OCI-LY3 (cell line): ENCODE measurements around the gene NRGN.

ENCODE experiments used
- EZH2phosphoT487 ChIP-seq: fragments of 200-600 bp; shearing (Covaris generic); IDR thresholded peaks from 2 replicates; pipeline ENCODE4 v1.6.1; 2018; ENCODE audit warnings: antibody characterized with exemption, mixed run types, low read depth
- TF ChIP-seq, protein P1 (sequence below): fragments of 200-600, 300-600 bp; sonication (generic); IDR thresholded peaks from 2 replicates; pipeline ENCODE4 v1.5.1; 2014; ENCODE audit warnings: antibody characterized with exemption, low read length, low read depth

DNA sequence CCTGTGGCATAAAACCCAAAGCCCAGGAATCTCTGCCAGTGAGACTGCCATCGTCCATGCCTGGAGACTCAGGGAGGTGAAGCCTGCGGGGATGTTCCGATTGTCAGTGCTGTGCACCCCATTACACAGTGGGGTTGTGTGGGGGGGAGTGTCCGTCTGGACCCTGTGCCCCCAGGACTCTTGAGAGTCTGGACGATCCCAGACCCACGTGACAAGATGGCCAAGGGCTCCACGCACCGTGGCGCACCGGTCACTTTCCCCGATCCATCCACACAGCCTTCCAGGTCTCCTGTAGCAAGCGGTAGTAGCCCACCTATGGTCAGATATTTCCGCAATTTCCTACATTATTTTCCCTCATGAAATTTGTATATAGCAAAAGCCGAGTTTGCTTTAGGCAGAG, 20.9 kb upstream of the NRGN start:
- TF ChIP-seq EZH2phosphoT487 = no peak
- TF ChIP-seq, protein P1, sequence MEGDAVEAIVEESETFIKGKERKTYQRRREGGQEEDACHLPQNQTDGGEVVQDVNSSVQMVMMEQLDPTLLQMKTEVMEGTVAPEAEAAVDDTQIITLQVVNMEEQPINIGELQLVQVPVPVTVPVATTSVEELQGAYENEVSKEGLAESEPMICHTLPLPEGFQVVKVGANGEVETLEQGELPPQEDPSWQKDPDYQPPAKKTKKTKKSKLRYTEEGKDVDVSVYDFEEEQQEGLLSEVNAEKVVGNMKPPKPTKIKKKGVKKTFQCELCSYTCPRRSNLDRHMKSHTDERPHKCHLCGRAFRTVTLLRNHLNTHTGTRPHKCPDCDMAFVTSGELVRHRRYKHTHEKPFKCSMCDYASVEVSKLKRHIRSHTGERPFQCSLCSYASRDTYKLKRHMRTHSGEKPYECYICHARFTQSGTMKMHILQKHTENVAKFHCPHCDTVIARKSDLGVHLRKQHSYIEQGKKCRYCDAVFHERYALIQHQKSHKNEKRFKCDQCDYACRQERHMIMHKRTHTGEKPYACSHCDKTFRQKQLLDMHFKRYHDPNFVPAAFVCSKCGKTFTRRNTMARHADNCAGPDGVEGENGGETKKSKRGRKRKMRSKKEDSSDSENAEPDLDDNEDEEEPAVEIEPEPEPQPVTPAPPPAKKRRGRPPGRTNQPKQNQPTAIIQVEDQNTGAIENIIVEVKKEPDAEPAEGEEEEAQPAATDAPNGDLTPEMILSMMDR = no peak
